GM21825 (cell line): Measurements from ENCODE around the gene SPARCL1.
"Not testable (repeated sequence)": the region's sequence is repeated elsewhere in the genome, so short reads cannot be mapped to it uniquely, and the experiment has no call there.

ENCODE experiments used
- ATAC-seq: cut with Tn5 transposase; IDR thresholded peaks from one replicate; pipeline ENCODE4 v1.9.1; 2021; ENCODE audit warnings: mild to moderate bottlenecking, moderate library complexity; ENCODE audit not compliant: unreplicated experiment

The SPARCL1 gene

DNA sequence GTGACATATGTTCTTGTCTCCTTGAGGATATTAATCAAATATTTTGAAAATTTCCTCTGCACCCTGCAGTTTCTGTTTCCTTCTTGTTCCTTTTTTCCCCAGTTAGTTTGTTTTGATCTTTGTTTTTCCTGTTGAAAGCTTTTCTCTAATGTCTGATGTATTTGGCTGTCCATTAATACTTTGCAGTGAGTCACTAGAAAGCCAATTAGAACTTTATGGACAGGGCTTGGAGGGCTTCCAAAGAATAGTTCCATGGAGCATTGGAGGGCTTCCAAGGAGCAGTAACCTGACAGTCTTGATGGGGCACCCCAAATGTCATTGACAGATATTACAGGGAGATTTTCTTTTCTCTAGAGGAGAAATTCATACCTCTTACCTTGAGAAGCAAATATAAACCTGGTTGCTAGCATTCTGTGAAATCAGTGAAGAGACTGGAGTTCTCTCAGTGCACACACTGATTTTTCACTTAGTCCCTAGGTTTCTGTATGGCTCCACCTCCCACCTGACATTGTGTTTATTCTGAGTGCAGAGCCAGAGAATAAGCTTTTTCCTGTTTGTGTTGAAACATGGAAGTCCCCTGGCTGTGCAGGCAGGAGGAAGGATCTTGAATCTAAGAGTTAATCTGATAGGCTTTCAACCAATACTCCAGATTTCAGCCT, 26.5 kb downstream of the SPARCL1 start:
- no peak for ATAC-seq

GRCh38 chr4:87500092-87500462, 29.1 kb downstream of the SPARCL1 start:
- peak; percentile 38 for ATAC-seq

GRCh38 chr4:87499403-87500091, 29.6 kb downstream of the SPARCL1 start:
- ATAC-seq: peak; percentile 80

- peak; percentile 49 for ATAC-seq
Observed at GRCh38 chr4:87498446-87498900, 30.7 kb downstream of the SPARCL1 start.

DNA sequence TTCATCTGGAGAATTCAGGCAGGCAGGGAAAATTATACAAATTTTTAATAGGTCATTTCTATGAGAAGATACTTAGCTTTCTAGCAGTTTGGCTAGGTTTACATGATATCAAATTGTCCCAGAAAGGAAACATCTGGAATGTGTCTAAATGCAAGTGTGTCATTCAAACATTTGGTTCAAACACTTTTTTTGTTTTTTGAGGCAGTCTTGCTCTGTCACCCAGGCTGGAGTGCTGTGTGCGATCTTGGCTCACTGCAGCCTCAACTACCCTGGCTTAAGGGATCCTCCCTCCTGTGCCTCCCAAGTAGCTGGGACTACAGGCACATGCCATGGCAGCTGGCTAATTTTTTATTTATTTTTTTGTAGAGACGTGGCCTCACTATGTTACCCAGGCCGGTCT, 31.6 kb downstream of the SPARCL1 start:
- no peak for ATAC-seq

DNA sequence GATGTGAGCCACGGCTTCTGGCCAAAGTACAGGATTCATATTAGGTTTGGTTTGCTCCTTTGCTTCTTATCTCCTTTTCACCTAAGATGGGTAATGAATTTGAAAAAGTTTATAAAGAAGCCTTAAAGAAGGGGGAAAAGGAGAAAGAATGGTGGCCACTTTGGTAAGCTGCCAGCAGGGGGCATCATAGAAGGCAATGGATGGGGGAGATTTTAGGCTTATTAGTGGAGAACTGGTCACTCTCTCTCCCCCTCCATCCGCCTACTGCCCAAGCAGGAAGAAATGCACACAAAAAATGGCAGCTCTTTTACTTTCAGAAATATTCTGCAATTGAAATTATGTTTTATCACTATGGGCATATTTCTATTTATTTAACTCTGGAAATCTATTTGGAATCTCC, 32.0 kb downstream of the SPARCL1 start:
- ATAC-seq: no peak

DNA sequence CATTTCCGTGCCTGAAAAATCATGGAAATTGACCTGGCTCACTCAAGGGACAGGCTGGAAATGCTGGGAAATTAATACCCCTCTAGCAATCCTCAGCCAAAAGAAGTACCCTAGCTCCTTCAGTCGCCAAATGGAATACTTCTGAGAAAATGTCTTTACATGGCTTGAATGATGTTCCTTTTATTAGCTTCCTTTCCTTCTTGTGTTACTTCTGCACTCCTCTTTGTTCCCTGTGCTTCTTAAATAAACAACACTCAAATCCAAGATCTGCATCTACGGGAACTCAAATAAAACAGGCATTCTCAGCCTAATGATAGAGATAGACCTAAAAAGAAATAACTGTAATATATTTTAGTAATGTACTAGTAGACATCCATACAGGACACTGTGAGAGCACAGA, 36.1 kb downstream of the SPARCL1 start:
- no peak for ATAC-seq

- ATAC-seq: not testable (repeated sequence)
Observed at GRCh38 chr4:87491851-87492250, 37.3 kb downstream of the SPARCL1 start.

DNA sequence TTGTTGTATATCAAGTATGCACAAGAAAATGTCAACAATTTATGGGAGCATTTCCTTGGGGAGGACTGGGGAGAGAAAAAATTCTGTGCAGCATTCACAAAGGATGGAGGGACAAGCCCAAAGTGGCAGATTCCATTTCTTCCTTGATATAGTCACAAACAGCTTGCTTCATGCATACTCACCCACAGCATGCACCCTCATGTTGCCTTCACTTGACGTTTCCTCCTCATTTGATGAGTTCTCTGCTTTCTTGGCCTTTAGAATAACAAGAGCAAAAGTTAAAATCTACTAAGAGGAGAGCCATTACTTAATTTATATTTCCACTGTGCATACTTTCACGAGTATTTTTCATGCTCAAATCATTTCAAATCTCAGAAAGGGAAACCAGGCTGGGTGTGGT, 37.7 kb downstream of the SPARCL1 start:
- no peak for ATAC-seq

DNA sequence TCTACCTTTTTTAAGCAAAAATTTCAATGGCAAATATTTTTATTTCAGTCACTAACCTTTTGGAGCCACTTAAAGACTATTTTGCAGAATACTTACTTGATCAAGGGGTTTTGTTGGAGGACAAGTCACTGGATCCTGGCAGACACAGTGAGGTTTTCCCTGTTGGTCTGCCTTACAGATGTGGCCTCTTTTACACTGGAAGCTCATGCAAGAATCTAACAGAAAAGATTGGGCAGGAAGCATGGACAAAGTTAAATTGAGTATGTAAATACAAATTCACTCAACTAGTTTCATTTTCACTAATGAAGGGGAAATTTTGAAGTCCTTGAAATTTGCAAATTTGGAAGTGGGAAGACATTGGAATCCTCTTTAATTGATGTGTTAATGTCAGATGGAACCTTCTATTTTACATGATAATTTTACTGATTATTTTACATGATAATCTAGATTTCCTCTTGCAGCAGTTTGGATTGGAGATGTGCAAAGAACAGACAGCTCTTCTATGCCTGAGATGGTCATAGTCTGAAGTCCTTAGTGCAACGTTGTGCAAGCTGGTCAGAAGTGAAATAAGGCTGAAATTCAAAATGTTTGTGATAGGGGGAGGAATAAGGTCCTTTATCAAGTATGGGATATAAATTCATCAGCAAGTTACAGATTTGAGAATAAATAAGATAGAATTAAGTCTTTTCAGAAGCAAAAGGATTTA, 38.4 kb downstream of the SPARCL1 start:
- no peak for ATAC-seq

GRCh38 chr4:87489678-87490077, 39.5 kb downstream of the SPARCL1 start:
- no peak for ATAC-seq

- ATAC-seq: not testable (repeated sequence)
Observed at GRCh38 chr4:87488666-87489065, 40.5 kb downstream of the SPARCL1 start.

- not testable (repeated sequence) for ATAC-seq
Observed at GRCh38 chr4:87483247-87483646, 45.9 kb downstream of the SPARCL1 start.

DNA sequence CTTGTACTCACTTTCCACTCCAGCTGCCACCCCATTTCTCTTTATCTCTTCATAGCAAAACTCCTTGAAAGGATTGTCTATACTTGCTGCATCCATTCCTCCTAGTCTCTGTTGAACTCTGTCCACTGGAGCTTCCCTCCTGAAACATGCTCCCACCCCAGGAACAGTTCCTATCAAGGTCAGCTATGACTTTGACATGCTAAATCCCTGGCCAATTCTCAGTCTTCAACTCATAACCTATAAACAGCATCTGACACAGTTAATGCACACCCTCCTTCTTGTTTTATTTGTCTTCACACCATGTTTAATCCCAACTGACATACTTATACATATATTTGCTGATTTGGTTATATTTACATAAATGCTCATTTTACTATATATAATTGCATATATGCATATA, 47.8 kb downstream of the SPARCL1 start:
- no peak for ATAC-seq

DNA sequence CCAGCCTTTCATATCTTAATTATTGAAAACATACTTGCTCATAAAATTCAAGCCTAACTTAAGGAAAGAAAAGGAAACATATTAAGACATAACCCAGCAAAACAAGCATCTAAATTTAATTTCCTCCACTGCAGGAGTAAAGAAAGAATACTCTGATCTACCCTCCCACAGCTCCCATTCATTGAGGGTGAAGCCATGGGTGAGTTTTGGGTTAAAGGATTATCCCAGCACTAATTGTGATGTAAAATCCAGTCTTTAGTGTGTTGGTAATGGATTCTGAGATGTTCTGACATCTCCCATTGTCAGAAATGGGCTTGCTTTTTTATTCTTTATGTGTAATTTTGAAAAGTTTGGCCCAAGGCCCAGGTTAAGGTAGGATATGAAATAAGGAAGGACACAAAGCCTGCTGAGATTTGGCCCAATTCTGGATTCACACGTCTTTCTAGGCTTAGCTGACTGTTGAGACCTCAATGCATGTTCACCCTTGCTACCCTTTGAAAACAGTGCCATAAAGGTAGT, 50.4 kb downstream of the SPARCL1 start:
- ATAC-seq: no peak

DNA sequence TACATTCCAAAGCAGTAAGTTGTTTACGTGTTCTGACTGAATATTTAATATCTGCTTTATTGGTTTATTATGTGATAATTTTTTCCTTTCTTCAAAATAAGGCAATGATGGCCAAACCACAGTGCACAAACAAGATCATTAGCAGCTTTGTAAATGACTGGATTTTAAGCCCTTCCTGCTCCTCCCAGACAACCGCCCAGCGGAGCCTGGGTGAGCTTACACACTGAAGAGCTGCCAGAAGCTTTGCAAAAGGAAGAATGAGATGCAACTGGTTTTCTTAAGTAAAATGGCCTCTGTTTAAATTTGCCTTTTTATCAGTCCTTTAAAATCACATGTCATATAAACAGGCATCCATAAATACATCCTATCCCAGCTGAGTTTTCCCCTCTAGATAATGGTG, 52.2 kb downstream of the SPARCL1 start:
- ATAC-seq: no peak

- ATAC-seq: no peak
Observed at GRCh38 chr4:87469390-87469789, 59.8 kb downstream of the SPARCL1 start.

GRCh38 chr4:87465739-87466366, 63.3 kb downstream of the SPARCL1 start:
- ATAC-seq: no peak

DNA sequence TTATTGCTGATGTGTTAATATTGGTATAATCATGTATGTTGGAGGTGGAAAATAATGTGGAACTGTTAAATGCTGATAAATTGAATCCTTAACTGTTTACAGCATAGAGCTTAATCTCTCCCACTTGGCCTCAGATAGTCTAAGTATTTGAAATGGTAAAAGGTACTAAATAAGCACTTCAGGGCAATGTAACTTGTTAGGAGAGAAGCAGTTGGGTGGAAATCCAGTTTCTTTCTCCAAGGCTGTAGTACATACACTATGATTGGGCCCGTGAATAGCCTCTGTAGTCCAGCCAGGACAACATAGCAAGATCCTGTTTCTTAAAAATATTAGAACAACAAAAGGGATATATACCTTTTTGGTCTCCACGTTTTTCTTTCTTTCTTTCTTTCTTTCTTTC, 67.1 kb downstream of the SPARCL1 start:
- no peak for ATAC-seq

GRCh38 chr4:87461281-87461700, 67.9 kb downstream of the SPARCL1 start:
- ATAC-seq: no peak

DNA sequence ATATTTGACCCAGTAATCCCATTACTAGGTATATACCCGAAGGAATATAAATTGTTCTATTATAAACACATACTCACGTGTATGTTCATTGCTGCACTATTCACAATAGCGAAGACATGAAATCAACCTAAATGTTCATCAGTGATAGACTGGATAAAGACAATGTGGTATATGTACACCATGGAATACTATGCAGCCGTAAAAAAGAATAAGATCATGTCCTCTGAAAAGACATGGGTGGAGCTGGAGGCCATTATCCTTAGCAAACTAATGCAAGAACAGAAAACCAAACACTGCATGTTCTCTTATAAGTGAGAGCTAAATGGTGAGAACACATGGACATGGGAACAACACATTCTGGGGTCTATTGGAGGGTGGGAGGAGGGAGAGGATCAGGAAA, 70.3 kb downstream of the SPARCL1 start:
- ATAC-seq: no peak
